ENCODE results near the gene CYGB.
"Not testable (repeated sequence)": the region's sequence is repeated elsewhere in the genome, so short reads cannot be mapped to it uniquely, and the experiment has no call there.

The CYGB gene

DNA sequence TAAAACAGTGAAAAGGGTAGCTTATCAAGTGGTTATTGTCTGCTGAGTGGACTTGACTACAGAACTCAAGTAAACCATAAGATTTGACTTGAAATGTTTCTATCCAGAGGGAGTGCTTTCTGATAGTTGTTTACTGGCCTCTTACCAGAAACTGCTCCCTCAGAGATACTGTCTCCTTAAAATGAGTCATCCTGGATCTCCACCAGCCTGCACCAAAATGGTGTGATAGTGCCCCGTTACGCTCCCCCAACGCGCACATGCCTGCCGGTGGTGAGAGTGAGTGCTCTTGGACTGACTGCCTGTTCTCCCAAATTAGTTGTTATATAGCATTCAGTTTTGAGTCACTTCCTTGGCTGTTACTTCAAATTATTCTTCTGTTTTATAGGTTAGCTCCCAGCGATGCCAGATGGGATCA lies 25.2 kb upstream of the CYGB start:
- no peak overlapping the region for H3K4me3 ChIP-seq (ENCODE audit: control insufficient read depth, low read depth, low read length)
- TF ChIP-seq, protein P1, sequence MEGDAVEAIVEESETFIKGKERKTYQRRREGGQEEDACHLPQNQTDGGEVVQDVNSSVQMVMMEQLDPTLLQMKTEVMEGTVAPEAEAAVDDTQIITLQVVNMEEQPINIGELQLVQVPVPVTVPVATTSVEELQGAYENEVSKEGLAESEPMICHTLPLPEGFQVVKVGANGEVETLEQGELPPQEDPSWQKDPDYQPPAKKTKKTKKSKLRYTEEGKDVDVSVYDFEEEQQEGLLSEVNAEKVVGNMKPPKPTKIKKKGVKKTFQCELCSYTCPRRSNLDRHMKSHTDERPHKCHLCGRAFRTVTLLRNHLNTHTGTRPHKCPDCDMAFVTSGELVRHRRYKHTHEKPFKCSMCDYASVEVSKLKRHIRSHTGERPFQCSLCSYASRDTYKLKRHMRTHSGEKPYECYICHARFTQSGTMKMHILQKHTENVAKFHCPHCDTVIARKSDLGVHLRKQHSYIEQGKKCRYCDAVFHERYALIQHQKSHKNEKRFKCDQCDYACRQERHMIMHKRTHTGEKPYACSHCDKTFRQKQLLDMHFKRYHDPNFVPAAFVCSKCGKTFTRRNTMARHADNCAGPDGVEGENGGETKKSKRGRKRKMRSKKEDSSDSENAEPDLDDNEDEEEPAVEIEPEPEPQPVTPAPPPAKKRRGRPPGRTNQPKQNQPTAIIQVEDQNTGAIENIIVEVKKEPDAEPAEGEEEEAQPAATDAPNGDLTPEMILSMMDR (conservative IDR thresholded peaks at IDR 0.05; ENCODE audit: control insufficient read depth, insufficient read depth, low read depth, low read length) = no peak
- DNase-seq (ENCODE audit: low read depth) = peak; percentile 95

DNA sequence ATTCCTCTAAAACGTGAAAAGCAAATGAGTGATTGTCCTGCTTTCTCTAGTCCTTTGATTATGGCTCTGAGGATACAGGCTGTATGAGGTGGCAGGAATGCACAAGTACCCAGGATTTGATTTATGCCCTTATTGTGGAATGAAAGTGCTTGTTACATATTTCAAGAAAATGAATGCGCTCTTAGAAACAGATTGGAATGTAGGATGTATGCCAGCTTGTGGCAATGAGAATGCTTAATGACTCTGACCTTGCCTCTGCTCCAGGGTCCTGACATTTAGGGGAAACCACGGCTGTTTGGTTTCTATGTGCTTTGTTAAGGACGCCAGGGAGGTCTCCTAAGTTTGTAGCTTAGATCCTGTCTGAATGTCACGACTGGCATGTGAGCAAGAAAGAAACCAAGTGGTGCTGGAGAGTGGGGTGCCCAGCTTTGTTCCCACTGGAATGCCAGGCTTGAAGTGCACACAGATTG lies 24.3 kb upstream of the CYGB start:
- no peak overlapping the region for H3K4me3 ChIP-seq (ENCODE audit: control insufficient read depth, low read depth, low read length)
- DNase-seq (ENCODE audit: low read depth) = peak; percentile 49
- TF ChIP-seq, protein P1 (conservative IDR thresholded peaks at IDR 0.05; ENCODE audit: control insufficient read depth, insufficient read depth, low read depth, low read length) = no peak

DNA sequence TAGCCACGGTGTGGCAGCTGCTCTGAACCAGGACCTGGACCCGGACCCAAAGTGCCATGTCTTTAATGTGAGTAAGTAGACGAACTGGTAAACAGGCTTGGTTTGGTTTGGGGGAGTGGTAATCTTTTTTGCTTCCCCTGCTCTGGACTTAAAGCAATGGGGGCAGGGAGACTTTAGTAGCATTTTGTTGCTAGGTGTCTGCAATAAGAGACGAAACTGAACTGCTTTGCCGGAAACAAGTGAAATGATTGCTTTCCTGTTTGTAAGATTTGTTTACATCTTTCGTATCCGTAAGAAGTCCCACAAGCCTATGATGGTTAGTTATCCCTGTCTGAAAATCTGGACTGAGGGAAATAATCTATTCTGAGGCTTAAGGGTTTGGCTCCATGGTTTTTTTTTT lies 23.8 kb upstream of the CYGB start:
- TF ChIP-seq, protein P1 (conservative IDR thresholded peaks at IDR 0.05; ENCODE audit: control insufficient read depth, insufficient read depth, low read depth, low read length) = no peak
- peak overlapping the region; percentile 6 for H3K4me3 ChIP-seq (ENCODE audit: control insufficient read depth, low read depth, low read length)
- DNase-seq (ENCODE audit: low read depth) = no peak

DNA sequence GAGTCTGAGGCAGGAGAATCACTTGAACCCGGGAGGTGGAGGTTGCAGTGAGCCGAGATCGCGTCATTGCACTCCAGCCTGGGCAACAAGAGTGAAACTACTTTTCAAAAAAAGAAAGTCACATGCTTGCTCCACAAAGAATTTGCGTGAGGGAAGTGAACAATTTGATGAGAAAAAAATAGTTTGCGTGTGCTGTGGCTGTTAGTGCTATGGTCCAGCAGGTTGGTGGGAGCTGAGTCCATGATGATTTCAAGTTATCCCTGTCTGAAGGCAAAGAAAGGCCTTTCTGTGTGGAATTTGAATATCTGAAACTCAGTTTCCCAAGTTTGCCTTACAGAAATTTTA lies 23.3 kb upstream of the CYGB start:
- H3K4me3 ChIP-seq (ENCODE audit: control insufficient read depth, low read depth, low read length) = peak overlapping the region; percentile 6
- DNase-seq (ENCODE audit: low read depth) = no peak
- TF ChIP-seq, protein P1 (conservative IDR thresholded peaks at IDR 0.05; ENCODE audit: control insufficient read depth, insufficient read depth, low read depth, low read length) = no peak

DNA sequence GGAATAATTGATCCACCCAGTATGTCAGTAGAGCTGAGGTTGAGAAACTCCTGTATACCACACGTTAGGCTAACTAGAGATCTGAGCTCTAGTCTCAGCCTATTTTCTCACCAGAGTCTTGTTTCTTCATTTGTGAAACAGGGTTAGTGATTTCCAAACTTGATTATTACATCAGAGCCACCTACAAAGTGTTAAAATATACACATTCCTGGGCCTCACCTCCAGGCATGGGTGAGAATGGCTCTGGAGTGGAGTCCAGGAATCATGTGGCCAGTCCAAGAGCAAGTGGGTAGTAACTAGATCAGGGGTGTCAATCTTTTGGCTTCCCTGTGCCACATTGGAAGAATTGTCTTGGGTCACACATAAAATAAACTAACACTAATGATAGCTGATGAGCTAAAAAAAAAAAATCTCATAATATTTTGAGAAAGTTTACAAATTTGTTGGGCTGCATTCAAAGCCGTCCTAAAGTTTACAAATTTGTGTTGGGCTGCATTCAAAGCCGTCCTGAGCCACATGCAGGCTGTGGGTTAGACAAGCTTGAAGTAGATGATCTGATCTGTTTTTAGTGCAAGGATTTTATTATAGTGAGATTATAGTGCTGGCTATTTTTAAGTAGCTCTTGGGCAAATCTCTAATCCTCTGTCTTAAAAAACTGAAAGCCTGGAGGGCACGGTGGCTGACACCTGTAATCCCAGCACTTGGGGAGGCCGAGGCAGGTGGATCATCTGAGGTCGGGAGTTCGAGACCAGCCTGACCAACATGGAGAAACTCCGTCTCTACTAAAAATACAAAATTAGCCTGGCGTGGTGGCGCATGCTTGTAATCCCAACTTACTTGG lies 22.7 kb upstream of the CYGB start:
- TF ChIP-seq, protein P1 (conservative IDR thresholded peaks at IDR 0.05; ENCODE audit: control insufficient read depth, insufficient read depth, low read depth, low read length) = no peak
- DNase-seq (ENCODE audit: low read depth) = no peak
- peak overlapping the region; percentile 86 for H3K4me3 ChIP-seq (ENCODE audit: control insufficient read depth, low read depth, low read length)

DNA sequence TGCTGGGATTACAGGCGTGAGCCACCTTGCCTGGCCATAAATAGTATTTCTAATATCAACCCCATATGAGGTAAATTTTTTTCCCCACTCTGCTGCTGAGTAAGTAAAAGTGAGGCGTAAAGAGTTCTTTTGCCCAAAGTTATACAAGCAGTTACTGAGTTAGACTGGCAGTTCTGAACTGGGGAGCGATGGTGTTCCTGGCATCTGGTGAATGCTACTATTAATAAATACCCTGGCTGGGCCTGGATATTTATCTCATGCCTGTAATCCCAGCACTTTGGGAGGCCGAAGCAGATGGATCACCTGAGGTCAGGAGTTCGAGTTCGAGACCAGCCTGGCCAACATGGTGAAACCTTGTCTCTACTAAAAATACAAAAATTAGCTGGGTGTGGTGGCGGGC lies 22.0 kb upstream of the CYGB start:
- H3K4me3 ChIP-seq (ENCODE audit: control insufficient read depth, low read depth, low read length) = peak overlapping the region; percentile 86
- DNase-seq (ENCODE audit: low read depth) = not testable (repeated sequence)

DNA sequence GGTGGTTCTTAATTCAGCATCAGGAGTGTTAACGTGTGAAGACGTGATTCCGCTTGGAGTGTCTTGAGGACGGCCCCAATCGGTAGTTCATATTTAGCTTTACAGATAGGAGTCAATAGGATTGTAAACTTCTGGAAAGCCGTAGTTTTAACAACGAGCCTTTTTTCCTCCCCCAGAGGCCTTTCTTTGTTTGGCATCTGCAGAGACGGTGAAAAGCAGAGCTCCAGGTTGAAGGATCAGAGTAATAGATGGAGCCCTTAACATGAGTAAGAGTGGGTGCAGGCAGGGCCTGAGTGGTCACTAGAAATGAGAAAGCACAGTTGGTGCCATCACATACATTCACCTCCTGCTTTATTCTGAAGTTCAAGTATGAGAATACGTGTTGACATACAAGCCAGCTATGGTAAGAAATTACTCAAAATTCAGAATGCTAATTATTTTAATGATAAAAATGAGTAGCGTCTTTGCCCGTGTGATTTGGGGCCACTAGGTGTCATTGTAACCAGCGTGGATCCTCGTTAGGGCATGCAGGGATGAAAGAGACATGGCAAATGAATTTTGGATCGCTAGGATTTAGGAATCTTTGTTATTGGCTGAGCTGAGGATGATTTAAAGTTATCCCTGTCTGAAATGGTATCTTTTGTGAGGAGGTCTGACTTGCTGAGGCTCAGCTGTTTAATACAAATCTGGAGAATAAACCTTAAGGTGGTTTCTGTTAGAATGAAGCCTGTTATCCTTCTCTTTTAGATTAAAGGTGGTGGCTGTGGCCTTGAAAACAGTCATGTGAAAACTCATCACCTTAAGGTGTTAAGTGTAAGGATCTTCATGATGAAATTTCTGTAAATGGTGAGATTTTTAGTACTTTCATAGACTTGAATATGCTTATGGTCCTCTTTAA lies 20.9 kb upstream of the CYGB start:
- TF ChIP-seq, protein P1 (conservative IDR thresholded peaks at IDR 0.05; ENCODE audit: control insufficient read depth, insufficient read depth, low read depth, low read length) = peak; percentile 47
- peak overlapping the region; percentile 86 for H3K4me3 ChIP-seq (ENCODE audit: control insufficient read depth, low read depth, low read length)
- no peak for DNase-seq (ENCODE audit: low read depth)
